K562 (cell line): ENCODE results near the gene TRIM31. TPM values are rescaled to one million over a fixed set of nuclear protein-coding genes. Genes with fewer than 3 reads are reported as not detected.

Experiments used
- CBX3 ChIP-seq, 2 experiments: IDR thresholded peaks; 1 replicate in 1 of 2; 2 replicates in 1 of 2; pipeline ENCODE4 v1.6.1; 2012; ENCODE audit warnings: inconsistent platforms in 2 of 2, low read length in 2 of 2, borderline replicate concordance in 1 of 2, control low read depth in 1 of 2
- KLF13 ChIP-seq: fragments of 450-650 bp; IDR thresholded peaks from 2 replicates; pipeline ENCODE4 v1.6.1; 2016; ENCODE audit warnings: missing genetic modification characterization, low read depth, mild to moderate bottlenecking, missing compliant biosample characterization, moderate library complexity, borderline replicate concordance
- L3MBTL2 ChIP-seq: fragments of 450-650 bp; IDR thresholded peaks from 2 replicates; pipeline ENCODE4 v1.6.1; 2016; ENCODE audit warnings: mild to moderate bottlenecking, moderate library complexity
- SIN3B ChIP-seq: fragments of 450-650 bp; IDR thresholded peaks from 2 replicates; pipeline ENCODE4 v1.6.1; 2017; ENCODE audit warnings: low read depth, mild to moderate bottlenecking, moderate library complexity
- ZFP1 ChIP-seq: fragments of 450-650 bp; formaldehyde crosslinking; IDR thresholded peaks from 2 replicates; pipeline ENCODE4 v1.4.0; 2020; ENCODE audit warnings: mild to moderate bottlenecking, mixed read lengths
- polyA plus RNA-seq, 8 experiments: library from polyadenylated mRNA; depleted of rRNA in 4 of 8; stranded (reverse) in 5 of 8; unstranded in 3 of 8; fragments of >200 nt; fragmentation: Nextera tagmentation in 2 of 8; fragmentation: Illumina TruSeq in 1 of 8; extraction: Ambion mirVana in 2 of 8; extraction: Trizol in 1 of 8; gene quantifications; 2 replicates each; pipeline versions ENCODE4 v1.2.1 to v1.2.3, GENCODE V29; 2011 to 2014; ENCODE audit warnings: inconsistent platforms in 1 of 8, missing spikeins in 1 of 8
- total RNA-seq, 7 experiments: library from RNA; depleted of rRNA in 6 of 7; stranded (reverse); fragments of >200 nt in 6 of 7; fragmentation: Illumina TruSeq in 2 of 7; extraction: Trizol in 2 of 7; gene quantifications; 2 replicates each; pipeline versions ENCODE4 v1.2.1 to v1.2.3, GENCODE V29; 2011 to 2021; ENCODE audit warnings: low replicate concordance in 1 of 7
- TF ChIP-seq, protein P1 (sequence below): fragments of 250-450 bp; sonication (Bioruptor Pico); IDR thresholded peaks from 2 replicates; pipeline ENCODE4 v1.9.0; 2021; ENCODE audit warnings: mild to moderate bottlenecking, inconsistent platforms
- TF ChIP-seq, protein P2 (sequence below): sonication (generic); formaldehyde crosslinking; IDR thresholded peaks from 2 replicates; pipeline ENCODE4 v1.8.0; 2022; ENCODE audit warnings: mild to moderate bottlenecking, low read depth, missing genetic modification reagents
- TF ChIP-seq, protein P3 (sequence below), 2 experiments: fragments of 450-650 bp in 1 of 2; sonication (generic) in 1 of 2; formaldehyde crosslinking in 1 of 2; IDR thresholded peaks in 1 of 2; conservative IDR thresholded peaks in 1 of 2; 2 replicates each; pipeline versions ENCODE4 v1.6.1 to v1.8.1; 2016 to 2023; ENCODE audit warnings: mild to moderate bottlenecking in 2 of 2, moderate library complexity in 2 of 2, inconsistent platforms in 1 of 2, missing genetic modification reagents in 1 of 2

Gene TRIM31
- total and polyA plus RNA-seq, 9 of the 15 experiments (the other 6 are each of a cell fraction or from before 2014, with no cell fraction given), result not detected

DNA sequence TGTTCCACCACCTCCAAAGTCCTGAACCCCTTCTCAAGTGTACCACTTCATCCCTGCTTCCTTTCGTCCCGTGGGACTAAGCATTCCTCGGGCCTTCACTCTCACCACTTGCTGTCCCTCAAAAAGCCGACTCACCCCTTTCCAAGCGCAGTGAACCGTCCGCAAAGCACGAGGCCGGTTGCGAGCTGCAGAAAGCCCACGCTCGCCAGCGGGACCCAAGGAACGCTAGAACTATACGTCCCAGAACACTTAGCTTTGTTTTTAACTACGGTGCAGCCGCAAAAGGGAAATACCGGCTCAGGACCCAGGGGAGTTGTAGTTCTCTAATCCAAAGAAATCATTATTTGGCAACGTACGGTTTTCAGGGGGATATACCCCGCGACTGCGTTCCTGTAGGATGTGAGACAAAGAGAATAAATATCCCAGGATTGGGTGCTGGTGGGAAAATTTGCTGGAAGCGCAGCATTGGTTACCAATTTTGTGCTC is 52.2 kb downstream of the TRIM31 start (continued):
- TF ChIP-seq, protein P1, sequence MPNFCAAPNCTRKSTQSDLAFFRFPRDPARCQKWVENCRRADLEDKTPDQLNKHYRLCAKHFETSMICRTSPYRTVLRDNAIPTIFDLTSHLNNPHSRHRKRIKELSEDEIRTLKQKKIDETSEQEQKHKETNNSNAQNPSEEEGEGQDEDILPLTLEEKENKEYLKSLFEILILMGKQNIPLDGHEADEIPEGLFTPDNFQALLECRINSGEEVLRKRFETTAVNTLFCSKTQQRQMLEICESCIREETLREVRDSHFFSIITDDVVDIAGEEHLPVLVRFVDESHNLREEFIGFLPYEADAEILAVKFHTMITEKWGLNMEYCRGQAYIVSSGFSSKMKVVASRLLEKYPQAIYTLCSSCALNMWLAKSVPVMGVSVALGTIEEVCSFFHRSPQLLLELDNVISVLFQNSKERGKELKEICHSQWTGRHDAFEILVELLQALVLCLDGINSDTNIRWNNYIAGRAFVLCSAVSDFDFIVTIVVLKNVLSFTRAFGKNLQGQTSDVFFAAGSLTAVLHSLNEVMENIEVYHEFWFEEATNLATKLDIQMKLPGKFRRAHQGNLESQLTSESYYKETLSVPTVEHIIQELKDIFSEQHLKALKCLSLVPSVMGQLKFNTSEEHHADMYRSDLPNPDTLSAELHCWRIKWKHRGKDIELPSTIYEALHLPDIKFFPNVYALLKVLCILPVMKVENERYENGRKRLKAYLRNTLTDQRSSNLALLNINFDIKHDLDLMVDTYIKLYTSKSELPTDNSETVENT (CRISPR knock-in tag), result 0 out of 2 replicates have a peak, but pooled peaks have one; percentile 17
- TF ChIP-seq CBX3 (IDR thresholded peaks at IDR 0.05; ENCODE audit: borderline replicate concordance in 1 of 2, low read length in 2 of 2) (0 out of 3 replicates have a peak, but pooled peaks of 1 of the 2 experiments have one; percentile 10), KLF13 (tag) (no peak), SIN3B (no peak), ZFP1 (CRISPR knock-in tag) (no peak), L3MBTL2 (peak; percentile 59; the same call in 1 of the 2 replicates)
- TF ChIP-seq, protein P2, sequence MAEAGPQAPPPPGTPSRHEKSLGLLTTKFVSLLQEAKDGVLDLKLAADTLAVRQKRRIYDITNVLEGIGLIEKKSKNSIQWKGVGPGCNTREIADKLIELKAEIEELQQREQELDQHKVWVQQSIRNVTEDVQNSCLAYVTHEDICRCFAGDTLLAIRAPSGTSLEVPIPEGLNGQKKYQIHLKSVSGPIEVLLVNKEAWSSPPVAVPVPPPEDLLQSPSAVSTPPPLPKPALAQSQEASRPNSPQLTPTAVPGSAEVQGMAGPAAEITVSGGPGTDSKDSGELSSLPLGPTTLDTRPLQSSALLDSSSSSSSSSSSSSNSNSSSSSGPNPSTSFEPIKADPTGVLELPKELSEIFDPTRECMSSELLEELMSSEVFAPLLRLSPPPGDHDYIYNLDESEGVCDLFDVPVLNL, result 0 out of 2 replicates have a peak, but pooled peaks have one; percentile 18
- TF ChIP-seq, protein P3, sequence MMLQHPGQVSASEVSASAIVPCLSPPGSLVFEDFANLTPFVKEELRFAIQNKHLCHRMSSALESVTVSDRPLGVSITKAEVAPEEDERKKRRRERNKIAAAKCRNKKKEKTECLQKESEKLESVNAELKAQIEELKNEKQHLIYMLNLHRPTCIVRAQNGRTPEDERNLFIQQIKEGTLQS (IDR thresholded peaks at IDR 0.05), result no peak
- TF ChIP-seq, protein P3 (CRISPR knock-in tag; conservative IDR thresholded peaks at IDR 0.05), result no peak; the same call in 1 of the 2 replicates
